K562 (cell line): Measurements from ENCODE around the gene ESPL1. TPM values are rescaled to one million over a fixed set of nuclear protein-coding genes. Genes with fewer than 3 reads are reported as not detected.

ENCODE experiments used
- BCLAF1 ChIP-seq, 2 experiments: fragments of 450-650 bp in 1 of 2; IDR thresholded peaks; 2 replicates each; pipeline ENCODE4 v1.6.1; 2011 to 2017; ENCODE audit warnings: low read depth in 2 of 2, antibody characterized with exemption in 1 of 2, borderline replicate concordance in 1 of 2, low read length in 1 of 2, mild to moderate bottlenecking in 1 of 2, mixed read lengths in 1 of 2; ENCODE audit not compliant: control insufficient read depth in 1 of 2
- CBX1 ChIP-seq: sonication (generic); IDR thresholded peaks from 2 replicates; pipeline ENCODE4 v1.6.1; 2016; ENCODE audit warnings: antibody characterized with exemption, low read depth, mild to moderate bottlenecking
- CHD2 ChIP-seq: IDR thresholded peaks from 2 replicates; pipeline ENCODE4 v1.6.1; 2011; ENCODE audit warnings: low read depth, low read length
- CREB3 ChIP-seq: fragments of 450-650 bp; conservative IDR thresholded peaks from 2 replicates; pipeline ENCODE4 v1.6.1; 2016; ENCODE audit warnings: missing genetic modification characterization, low read depth, mild to moderate bottlenecking, missing compliant biosample characterization, moderate library complexity
- ELF2 ChIP-seq: fragments of 250-450 bp; sonication (Bioruptor Pico); IDR thresholded peaks from 2 replicates; pipeline ENCODE4 v1.5.0; 2021; ENCODE audit warnings: mild to moderate bottlenecking
- ETS2 ChIP-seq: IDR thresholded peaks from 2 replicates; pipeline ENCODE4 v1.6.1; 2016; ENCODE audit warnings: borderline replicate concordance, missing genetic modification characterization, mild to moderate bottlenecking, moderate library complexity, missing compliant biosample characterization; ENCODE audit not compliant: poor library complexity, severe bottlenecking
- FOXJ2 ChIP-seq: fragments of 200-800 bp; sonication (Bioruptor generic); IDR thresholded peaks from 2 replicates; pipeline ENCODE4 v1.6.1; 2016; ENCODE audit warnings: missing genetic modification characterization, missing compliant biosample characterization
- FOXP1 ChIP-seq: sonication (generic); formaldehyde crosslinking; IDR thresholded peaks from 2 replicates; pipeline ENCODE4 v1.8.0; 2022; ENCODE audit warnings: mild to moderate bottlenecking, missing genetic modification reagents
- HOMEZ ChIP-seq: fragments of 250-450 bp; sonication (Bioruptor Pico); IDR thresholded peaks from 2 replicates; pipeline ENCODE4 v1.4.0; 2020; ENCODE audit warnings: mild to moderate bottlenecking, moderate library complexity
- IRF1 ChIP-seq: sonication (generic); formaldehyde crosslinking; IDR thresholded peaks from 2 replicates; pipeline ENCODE4 v1.8.0; 2022; ENCODE audit warnings: missing genetic modification reagents, mild to moderate bottlenecking, borderline replicate concordance
- PYGO2 ChIP-seq: fragments of 450-650 bp; IDR thresholded peaks from 2 replicates; pipeline ENCODE4 v1.6.1; 2016; ENCODE audit warnings: mild to moderate bottlenecking, missing genetic modification characterization, moderate library complexity, missing compliant biosample characterization
- RBBP5 ChIP-seq: fragments of 200-600 bp; sonication (generic); IDR thresholded peaks from 2 replicates; pipeline ENCODE4 v1.6.1; 2012; ENCODE audit warnings: borderline replicate concordance, mild to moderate bottlenecking, low read length, control low read depth, inconsistent platforms; ENCODE audit not compliant: insufficient read depth, poor library complexity, severe bottlenecking
- SAFB ChIP-seq: fragments of 200-400 bp; formaldehyde crosslinking; IDR thresholded peaks from 2 replicates; pipeline ENCODE4 v1.6.1; 2017; ENCODE audit warnings: low read depth, low read length, borderline replicate concordance
- ZBTB2 ChIP-seq: fragments of 450-650 bp; IDR thresholded peaks from 2 replicates; pipeline ENCODE4 v1.6.1; 2016; ENCODE audit warnings: antibody characterized with exemption
- ZC3H11A ChIP-seq: IDR thresholded peaks from 2 replicates; pipeline ENCODE4 v1.6.1; 2012; ENCODE audit warnings: low read depth, low read length, improper control_type of control experiment
- ZNF140 ChIP-seq: fragments of 250-450 bp; sonication (Bioruptor Pico); IDR thresholded peaks from 2 replicates; pipeline ENCODE4 v1.8.0; 2021; ENCODE audit warnings: moderate library complexity, mild to moderate bottlenecking, inconsistent platforms
- ZNF197 ChIP-seq: fragments of 200-800 bp; sonication (Bioruptor generic); IDR thresholded peaks from 2 replicates; pipeline ENCODE4 v1.6.1; 2016; ENCODE audit warnings: low read depth, missing genetic modification characterization, missing compliant biosample characterization
- polyA plus RNA-seq, 8 experiments: library from polyadenylated mRNA; depleted of rRNA in 4 of 8; stranded (reverse) in 5 of 8; unstranded in 3 of 8; fragments of >200 nt; fragmentation: Nextera tagmentation in 2 of 8; fragmentation: Illumina TruSeq in 1 of 8; extraction: Ambion mirVana in 2 of 8; extraction: Trizol in 1 of 8; gene quantifications; 2 replicates each; pipeline versions ENCODE4 v1.2.1 to v1.2.3, GENCODE V29; 2011 to 2014; ENCODE audit warnings: inconsistent platforms in 1 of 8, missing spikeins in 1 of 8
- total RNA-seq, 7 experiments: library from RNA; depleted of rRNA in 6 of 7; stranded (reverse); fragments of >200 nt in 6 of 7; fragmentation: Illumina TruSeq in 2 of 7; extraction: Trizol in 2 of 7; gene quantifications; 2 replicates each; pipeline versions ENCODE4 v1.2.1 to v1.2.3, GENCODE V29; 2011 to 2021; ENCODE audit warnings: low replicate concordance in 1 of 7

ESPL1 gene
- total and polyA plus RNA-seq, 9 of the 15 experiments (the other 6 are each of a cell fraction or from before 2014, with no cell fraction given): 1.2 to 55.0 (median 18.7) TPM

- TF ChIP-seq CBX1: no peak
- TF ChIP-seq PYGO2 (tag): no peak
- TF ChIP-seq HOMEZ: no peak
- TF ChIP-seq CHD2: no peak
- TF ChIP-seq SAFB: no peak
- peak in 1 of 2 experiments; percentile 81; a peak in 2 of 4 replicates for TF ChIP-seq BCLAF1 (IDR thresholded peaks at IDR 0.05; ENCODE audit: borderline replicate concordance in 1 of 2, control insufficient read depth in 1 of 2, low read depth in 2 of 2, low read length in 1 of 2)
- peak; percentile 79 for TF ChIP-seq ELF2 (CRISPR knock-in tag)
- TF ChIP-seq ZBTB2: no peak
- no peak for TF ChIP-seq FOXP1
- TF ChIP-seq FOXJ2 (tag): no peak
- TF ChIP-seq IRF1: no peak
- no peak for TF ChIP-seq ZC3H11A
- TF ChIP-seq RBBP5: peak; percentile 88
- no peak for TF ChIP-seq CREB3 (tag)
- TF ChIP-seq ETS2 (tag): no peak
- no peak for TF ChIP-seq ZNF197 (CRISPR knock-in tag)
- TF ChIP-seq ZNF140 (CRISPR knock-in tag): no peak
Measured at GRCh38 chr12:53295070-53295890, 27.2 kb downstream of the ESPL1 start, which contains the start of gene PFDN5 (continued).
